ENCODE results near the gene SENP1.

The SENP1 gene

GRCh38 chr12:48027183-48028002 is 78.5 kb downstream of the SENP1 start:
- no peak overlapping the region for H3K4me3 ChIP-seq (ENCODE audit: control insufficient read depth, low read depth, low read length)
- no peak for DNase-seq (ENCODE audit: low read depth)
- TF ChIP-seq, protein P1, sequence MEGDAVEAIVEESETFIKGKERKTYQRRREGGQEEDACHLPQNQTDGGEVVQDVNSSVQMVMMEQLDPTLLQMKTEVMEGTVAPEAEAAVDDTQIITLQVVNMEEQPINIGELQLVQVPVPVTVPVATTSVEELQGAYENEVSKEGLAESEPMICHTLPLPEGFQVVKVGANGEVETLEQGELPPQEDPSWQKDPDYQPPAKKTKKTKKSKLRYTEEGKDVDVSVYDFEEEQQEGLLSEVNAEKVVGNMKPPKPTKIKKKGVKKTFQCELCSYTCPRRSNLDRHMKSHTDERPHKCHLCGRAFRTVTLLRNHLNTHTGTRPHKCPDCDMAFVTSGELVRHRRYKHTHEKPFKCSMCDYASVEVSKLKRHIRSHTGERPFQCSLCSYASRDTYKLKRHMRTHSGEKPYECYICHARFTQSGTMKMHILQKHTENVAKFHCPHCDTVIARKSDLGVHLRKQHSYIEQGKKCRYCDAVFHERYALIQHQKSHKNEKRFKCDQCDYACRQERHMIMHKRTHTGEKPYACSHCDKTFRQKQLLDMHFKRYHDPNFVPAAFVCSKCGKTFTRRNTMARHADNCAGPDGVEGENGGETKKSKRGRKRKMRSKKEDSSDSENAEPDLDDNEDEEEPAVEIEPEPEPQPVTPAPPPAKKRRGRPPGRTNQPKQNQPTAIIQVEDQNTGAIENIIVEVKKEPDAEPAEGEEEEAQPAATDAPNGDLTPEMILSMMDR (conservative IDR thresholded peaks at IDR 0.05; ENCODE audit: control insufficient read depth, insufficient read depth, low read depth, low read length), result no peak

- TF ChIP-seq, protein P1 (conservative IDR thresholded peaks at IDR 0.05; ENCODE audit: control insufficient read depth, insufficient read depth, low read depth, low read length), result no peak
- DNase-seq (ENCODE audit: low read depth), result no peak
- H3K4me3 ChIP-seq (ENCODE audit: control insufficient read depth, low read depth, low read length), result no peak overlapping the region
These were observed 79.6 kb downstream of the SENP1 start for GRCh38 chr12:48026060-48026827.

DNA sequence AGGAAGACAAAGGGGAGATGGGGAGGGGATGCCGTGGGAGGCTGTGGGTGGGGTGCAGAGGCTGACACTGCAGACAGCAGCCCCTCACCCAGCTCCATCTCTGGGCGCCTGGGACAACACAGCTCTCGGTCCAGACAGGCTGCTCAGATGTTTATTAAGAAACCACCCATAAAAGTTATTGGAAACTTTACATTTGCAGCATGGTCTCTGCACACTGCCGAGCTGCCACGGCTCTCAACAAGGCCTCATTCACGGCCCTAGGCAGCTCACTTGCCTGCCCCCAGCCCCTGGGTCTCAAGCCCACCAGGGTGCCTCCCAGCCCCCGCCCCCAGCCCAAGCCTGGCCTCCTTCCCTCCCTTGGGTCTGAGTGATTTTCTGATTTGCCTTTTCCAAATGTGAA is 80.6 kb downstream of the SENP1 start:
- TF ChIP-seq, protein P1 (conservative IDR thresholded peaks at IDR 0.05; ENCODE audit: control insufficient read depth, insufficient read depth, low read depth, low read length), result no peak
- DNase-seq (ENCODE audit: low read depth), result no peak
- no peak overlapping the region for H3K4me3 ChIP-seq (ENCODE audit: control insufficient read depth, low read depth, low read length)

DNA sequence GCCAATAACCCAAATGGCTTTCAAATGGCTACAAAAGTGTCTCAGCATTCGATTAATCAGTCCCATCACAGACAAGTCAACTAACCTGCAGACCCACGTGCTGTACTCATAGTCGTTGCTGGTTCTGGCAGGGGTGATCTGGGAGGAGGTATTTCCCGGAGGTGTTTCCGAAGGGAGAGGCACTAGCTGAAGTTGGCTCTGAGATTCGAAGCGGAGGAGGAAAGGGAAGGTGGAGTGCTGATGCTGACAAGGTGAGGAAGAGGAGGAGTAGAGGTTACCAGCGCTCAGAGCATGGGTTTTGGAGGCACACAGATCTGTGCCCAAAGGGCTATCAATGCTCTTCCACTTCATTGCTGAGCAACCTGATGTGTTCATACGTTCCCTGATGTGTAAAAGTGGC is 81.1 kb downstream of the SENP1 start:
- H3K4me3 ChIP-seq (ENCODE audit: control insufficient read depth, low read depth, low read length), result no peak overlapping the region
- TF ChIP-seq, protein P1 (conservative IDR thresholded peaks at IDR 0.05; ENCODE audit: control insufficient read depth, insufficient read depth, low read depth, low read length), result no peak
- DNase-seq (ENCODE audit: low read depth), result no peak

DNA sequence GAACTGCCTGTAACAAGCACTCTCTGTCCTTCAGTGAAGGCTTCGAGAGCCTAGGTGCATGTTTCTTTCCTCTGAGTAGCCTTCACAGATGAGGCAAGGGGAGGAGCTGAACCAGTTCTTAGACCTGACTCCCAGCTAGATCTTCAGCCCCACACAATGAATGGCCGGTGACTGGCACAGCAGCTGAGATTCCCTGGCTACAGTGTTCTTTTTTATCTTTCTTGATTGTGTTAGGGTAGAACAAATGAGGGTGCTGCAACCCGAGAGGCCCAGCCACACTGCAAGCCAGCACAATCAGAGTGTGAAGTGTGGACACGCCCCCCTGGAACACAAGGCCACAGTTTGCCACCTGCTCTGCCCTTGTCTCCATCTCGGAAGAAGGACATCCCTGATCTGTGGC is 82.5 kb downstream of the SENP1 start:
- no peak for DNase-seq (ENCODE audit: low read depth)
- TF ChIP-seq, protein P1 (conservative IDR thresholded peaks at IDR 0.05; ENCODE audit: control insufficient read depth, insufficient read depth, low read depth, low read length), result no peak
- H3K4me3 ChIP-seq (ENCODE audit: control insufficient read depth, low read depth, low read length), result no peak overlapping the region

DNA sequence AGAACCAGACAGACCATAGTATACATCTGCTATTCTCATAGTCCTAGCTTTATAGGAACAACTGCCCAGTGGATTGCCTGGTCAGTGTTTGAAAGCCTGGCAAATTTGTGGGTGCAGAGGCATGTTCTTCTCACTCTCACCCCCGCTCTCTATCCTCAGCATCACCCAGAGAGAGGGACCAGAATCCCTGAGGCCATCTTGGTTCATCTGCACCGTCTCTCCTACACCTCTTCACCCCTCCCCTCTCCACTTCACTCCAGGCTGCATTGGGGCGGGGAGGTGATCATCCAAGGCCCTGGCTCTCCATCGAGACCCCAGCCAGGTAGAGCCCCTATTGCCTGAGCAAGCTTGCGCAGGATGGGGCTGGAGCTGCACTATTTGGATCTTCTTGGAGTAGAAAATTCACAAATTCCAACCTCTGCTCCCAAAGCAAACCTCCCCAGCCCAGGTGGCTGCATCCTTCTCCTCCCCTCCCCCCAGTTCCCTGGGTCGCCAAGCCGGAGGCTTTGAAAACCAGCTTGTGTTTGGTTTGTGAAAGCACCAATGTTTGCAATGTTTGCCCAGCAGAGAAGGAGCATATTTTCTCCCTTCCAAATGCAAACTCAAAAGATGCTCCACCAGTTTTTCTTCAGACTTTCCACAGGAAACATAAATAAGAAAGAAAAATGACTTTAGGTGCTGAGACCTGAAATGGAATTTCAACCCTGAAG is 83.0 kb downstream of the SENP1 start:
- no peak for DNase-seq (ENCODE audit: low read depth)
- TF ChIP-seq, protein P1 (conservative IDR thresholded peaks at IDR 0.05; ENCODE audit: control insufficient read depth, insufficient read depth, low read depth, low read length), result no peak

More for the DNA sequence above, 83.0 kb downstream of the SENP1 start:
- H3K4me3 ChIP-seq (ENCODE audit: control insufficient read depth, low read depth, low read length), result no peak overlapping the region

Data from fibroblast of mammary gland (primary cell).